T-helper 9 cell (primary cell): ENCODE measurements around the gene SERTM2.
"Not testable (repeated sequence)": the region's sequence is repeated elsewhere in the genome, so short reads cannot be mapped to it uniquely, and the experiment has no call there.

Experiments used
- DNase-seq: peaks from one replicate; pipeline ENCODE4 v3.0.0-alpha.2; 2020
- total RNA-seq, 2 donors: gene quantifications; one replicate each; lab custom pipeline; 2026; lab: John Stamatoyannopoulos, UW

The SERTM2 gene
- 0 reads per million in 2 donors for total RNA-seq

GRCh38 chrX:111511477-111511876 is at the start of gene SERTM2:
Gene SERTM2 (plus strand): TSS chrX:111511645. CDS start chrX:111518858, 7,213 bp downstream.
- DNase-seq, result no peak

- no peak for DNase-seq
Observed at GRCh38 chrX:111465669-111466068, 45.8 kb upstream of the SERTM2 start.

GRCh38 chrX:111467896-111468295 is 43.5 kb upstream of the SERTM2 start:
- no peak for DNase-seq

GRCh38 chrX:111470681-111471403 is 40.6 kb upstream of the SERTM2 start:
- no peak for DNase-seq

- no peak for DNase-seq
Observed at GRCh38 chrX:111481896-111482295, 29.5 kb upstream of the SERTM2 start.

- DNase-seq, result no peak
Observed at GRCh38 chrX:111483135-111483534, 28.3 kb upstream of the SERTM2 start.

- no peak for DNase-seq
Observed at GRCh38 chrX:111483881-111484280, 27.6 kb upstream of the SERTM2 start.

GRCh38 chrX:111490688-111491087 is 20.8 kb upstream of the SERTM2 start:
- DNase-seq, result no peak

GRCh38 chrX:111492085-111492484 is 19.4 kb upstream of the SERTM2 start:
- no peak for DNase-seq

- no peak for DNase-seq
Observed at GRCh38 chrX:111498538-111499103, 12.8 kb upstream of the SERTM2 start.

GRCh38 chrX:111503485-111503993 is 7.9 kb upstream of the SERTM2 start:
- DNase-seq, result no peak

GRCh38 chrX:111504941-111505340 is 6.5 kb upstream of the SERTM2 start:
- no peak for DNase-seq

- DNase-seq, result no peak
Observed at GRCh38 chrX:111505783-111506182, 5.7 kb upstream of the SERTM2 start.

- DNase-seq, result no peak
Observed at GRCh38 chrX:111506826-111507225, 4.6 kb upstream of the SERTM2 start.

GRCh38 chrX:111507933-111508332 is 3.5 kb upstream of the SERTM2 start:
- DNase-seq, result no peak

GRCh38 chrX:111515298-111515697 is 3.9 kb downstream of the SERTM2 start:
- no peak for DNase-seq

GRCh38 chrX:111518667-111519066 is 7.2 kb downstream of the SERTM2 start:
- DNase-seq, result no peak

GRCh38 chrX:111519215-111519614 is 7.8 kb downstream of the SERTM2 start:
- DNase-seq, result no peak

GRCh38 chrX:111520506-111520905 is 9.1 kb downstream of the SERTM2 start:
- DNase-seq, result no peak

- DNase-seq, result no peak
Observed at GRCh38 chrX:111521169-111521568, 9.7 kb downstream of the SERTM2 start.

GRCh38 chrX:111543212-111543741 is 31.8 kb downstream of the SERTM2 start:
- DNase-seq, result no peak

- DNase-seq, result not testable (repeated sequence)
Observed at GRCh38 chrX:111549235-111549634, 37.8 kb downstream of the SERTM2 start.

- DNase-seq, result no peak
Observed at GRCh38 chrX:111555406-111555958, 44.0 kb downstream of the SERTM2 start.

GRCh38 chrX:111560801-111561200 is 49.4 kb downstream of the SERTM2 start:
- DNase-seq, result no peak
